ENCODE data around the gene MRPL34. TPM values are rescaled to one million over a fixed set of nuclear protein-coding genes. Genes with fewer than 3 reads are reported as not detected.

MRPL34 gene
- total RNA-seq: 100 to 1,000 TPM; 131 to 173 (median 147) TPM

- H3K4me3 ChIP-seq: peak within 1 kb of the TSS; percentile 64 to 93 (median 72)
- peak; percentile 98 for DNase-seq (ENCODE audit: extremely low spot score)
- TF ChIP-seq POLR2AphosphoS5 (IDR thresholded peaks at IDR 0.05) (peak; percentile 92 to 96), EP300 (IDR thresholded peaks at IDR 0.05) (no peak), POLR2A (IDR thresholded peaks at IDR 0.05; ENCODE audit: low read depth) (no peak), CTCF (IDR thresholded peaks at IDR 0.05) (peak; percentile 74 to 84 (median 80))
- no peaks in the 10 kb centered on the region for H3K9me3 ChIP-seq
- WGBS: 0% methylated on average over 15 of the region's 55 CpGs
- peak within 1 kb of the TSS; percentile 90 to 97 (median 91) for H3K27ac ChIP-seq (replicated peaks in 1 of 4)
- H3K4me1 ChIP-seq: peaks cover 56 to 92% (median 85%) of the 10 kb centered on the region in 4 donors
- H3K36me3 ChIP-seq: peaks cover 0 to 8% (median 3%) of the 10 kb centered on the region in 4 donors
- peaks cover 0 to 9% (median 0%) of the 10 kb centered on the region in 4 donors for H3K27me3 ChIP-seq
- intact Hi-C loops (cut with DNase I): no loop called here
Observed at GRCh38 chr19:17305517-17306284, at the start of gene MRPL34. MRPL34 (plus strand) TSS chr19:17305872; CDS start chr19:17305893, 21 bp downstream.

- H3K27me3 ChIP-seq: no peaks in the 10 kb centered on the region
- peaks cover 0 to 61% (median 5%) of the 10 kb centered on the region in 4 donors for H3K36me3 ChIP-seq
- no peak overlapping the region for H3K27ac ChIP-seq (replicated peaks in 1 of 4)
- 76% methylated on average over 3 of the region's 3 CpGs for WGBS
- H3K4me1 ChIP-seq: no peaks in the 10 kb centered on the region
- H3K4me3 ChIP-seq: no peak overlapping the region
- peaks cover 0 to 10% (median 2%) of the 10 kb centered on the region in 4 donors for H3K9me3 ChIP-seq
- DNase-seq (ENCODE audit: extremely low spot score): no peak
- no peak for TF ChIP-seq POLR2A (IDR thresholded peaks at IDR 0.05; ENCODE audit: low read depth)
- TF ChIP-seq EP300 (IDR thresholded peaks at IDR 0.05): no peak
- TF ChIP-seq CTCF (IDR thresholded peaks at IDR 0.05): no peak
- TF ChIP-seq POLR2AphosphoS5 (IDR thresholded peaks at IDR 0.05): no peak
- intact Hi-C loops (cut with DNase I): no loop called here
Observed at GRCh38 chr19:17256130-17256529, 49.5 kb upstream of the MRPL34 start.

- intact Hi-C loops (cut with DNase I): no loop called here
- TF ChIP-seq EP300 (IDR thresholded peaks at IDR 0.05) (no peak), CTCF (IDR thresholded peaks at IDR 0.05) (no peak), POLR2A (IDR thresholded peaks at IDR 0.05; ENCODE audit: low read depth) (no peak), POLR2AphosphoS5 (IDR thresholded peaks at IDR 0.05) (no peak)
- Histone ChIP-seq H3K27ac (replicated peaks in 1 of 4) (no peak overlapping the region), H3K4me3 (no peak overlapping the region), H3K27me3 (no peaks in the 10 kb centered on the region), H3K9me3 (peaks cover 0 to 10% (median 2%) of the 10 kb centered on the region in 4 donors), H3K4me1 (no peaks in the 10 kb centered on the region), H3K36me3 (peaks cover 0 to 42% (median 3%) of the 10 kb centered on the region in 4 donors)
- 97% methylated on average over 8 of the region's 9 CpGs for WGBS
- no peak for DNase-seq (ENCODE audit: extremely low spot score)
Observed at GRCh38 chr19:17259118-17259780, 46.4 kb upstream of the MRPL34 start.

GRCh38 chr19:17259934-17260333, 45.7 kb upstream of the MRPL34 start:
- intact Hi-C loops (cut with DNase I): no loop called here
- H3K27ac ChIP-seq (replicated peaks in 1 of 4): no peak overlapping the region
- H3K4me1 ChIP-seq: no peaks in the 10 kb centered on the region
- H3K4me3 ChIP-seq: no peak overlapping the region
- WGBS: 50% methylated on average over 1 of the region's 1 CpG
- peaks cover 0 to 42% (median 3%) of the 10 kb centered on the region in 4 donors for H3K36me3 ChIP-seq
- DNase-seq (ENCODE audit: extremely low spot score): no peak
- no peaks in the 10 kb centered on the region for H3K27me3 ChIP-seq
- H3K9me3 ChIP-seq: peaks cover 0 to 10% (median 2%) of the 10 kb centered on the region in 4 donors
- no peak for TF ChIP-seq EP300 (IDR thresholded peaks at IDR 0.05)
- TF ChIP-seq POLR2A (IDR thresholded peaks at IDR 0.05; ENCODE audit: low read depth): no peak
- no peak for TF ChIP-seq POLR2AphosphoS5 (IDR thresholded peaks at IDR 0.05)
- no peak for TF ChIP-seq CTCF (IDR thresholded peaks at IDR 0.05)
